ENCODE measurements around the gene CDK12.
"Not testable (repeated sequence)": the region's sequence is repeated elsewhere in the genome, so short reads cannot be mapped to it uniquely, and the experiment has no call there.

CDK12 gene

DNA sequence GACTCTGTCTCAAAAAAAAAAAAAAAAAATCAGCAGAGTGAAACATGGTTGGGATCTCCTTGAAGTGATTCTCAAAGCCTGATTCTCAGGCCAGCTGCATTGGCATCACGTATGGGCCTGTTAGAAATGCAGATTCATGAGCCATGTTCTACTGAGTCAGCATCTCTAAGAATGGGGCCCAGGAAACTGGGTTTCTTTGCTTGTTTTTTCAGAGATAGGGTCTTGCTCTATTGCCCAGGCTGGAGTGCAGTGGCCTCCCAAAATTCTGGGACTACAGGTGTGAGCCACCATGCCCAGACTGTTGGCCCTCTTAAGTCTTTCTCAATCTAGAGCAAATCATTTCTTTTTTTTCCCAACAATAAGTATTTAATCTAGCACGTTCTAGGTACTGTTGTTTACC is 47.7 kb downstream of the CDK12 start:
- DNase-seq, result no peak

DNA sequence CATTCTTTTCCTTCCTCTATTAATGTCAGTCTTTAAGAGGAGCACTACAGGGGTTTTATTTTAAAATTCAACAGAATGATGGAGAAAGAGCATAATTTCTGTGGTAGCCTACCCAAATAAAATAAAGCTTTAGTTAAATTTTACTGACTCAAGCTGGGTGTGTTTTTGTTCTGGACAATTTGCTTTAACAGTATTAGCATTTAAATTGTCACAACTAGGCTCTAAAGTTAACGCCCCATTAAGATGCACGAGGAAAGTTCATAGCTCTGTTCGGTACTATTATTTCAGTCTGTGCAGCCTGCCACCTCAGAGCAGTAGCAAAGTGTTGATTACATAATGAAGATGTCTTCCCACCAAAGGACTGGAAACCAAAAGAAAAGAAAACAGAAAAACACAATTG is 52.0 kb downstream of the CDK12 start:
- DNase-seq, result no peak

DNA sequence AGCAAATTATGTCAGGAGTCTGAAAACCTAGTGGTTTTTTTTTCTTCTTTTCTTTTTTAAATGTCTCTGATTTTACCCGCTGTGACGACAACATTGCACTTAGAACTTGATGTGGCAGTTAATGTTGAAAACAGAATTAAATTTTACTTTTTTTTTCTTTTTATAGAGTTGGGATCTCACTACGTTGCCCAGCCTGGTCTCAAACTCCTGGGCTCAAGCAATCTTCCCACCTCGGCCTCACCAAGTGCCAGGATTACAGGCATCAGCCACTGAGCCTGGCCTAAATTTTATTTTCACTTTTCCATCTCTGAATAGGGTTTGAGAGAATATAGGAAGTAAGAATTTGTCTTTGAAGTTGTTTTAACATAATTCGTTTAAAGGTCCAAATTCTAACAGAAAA is 52.6 kb downstream of the CDK12 start:
- no peak for DNase-seq

DNA sequence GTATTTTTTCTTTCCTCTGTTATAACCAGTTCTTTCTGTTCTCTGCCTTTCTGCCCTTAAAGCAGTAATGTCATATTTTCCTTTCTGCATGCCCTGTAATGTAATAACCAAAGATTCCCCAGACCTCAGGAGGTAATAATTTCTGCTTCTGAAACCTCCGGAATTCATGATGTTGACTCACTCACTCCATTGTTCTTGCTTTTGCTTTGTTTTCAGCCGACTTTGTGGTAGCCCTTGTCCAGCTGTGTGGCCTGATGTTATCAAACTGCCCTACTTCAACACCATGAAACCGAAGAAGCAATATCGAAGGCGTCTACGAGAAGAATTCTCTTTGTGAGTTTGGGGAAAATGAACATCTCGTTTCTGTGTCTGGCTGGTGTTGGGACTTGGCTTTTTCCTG is 55.9 kb downstream of the CDK12 start:
- DNase-seq, result no peak

GRCh38 chr17:39525801-39526506 is 64.7 kb downstream of the CDK12 start:
- no peak for DNase-seq

DNA sequence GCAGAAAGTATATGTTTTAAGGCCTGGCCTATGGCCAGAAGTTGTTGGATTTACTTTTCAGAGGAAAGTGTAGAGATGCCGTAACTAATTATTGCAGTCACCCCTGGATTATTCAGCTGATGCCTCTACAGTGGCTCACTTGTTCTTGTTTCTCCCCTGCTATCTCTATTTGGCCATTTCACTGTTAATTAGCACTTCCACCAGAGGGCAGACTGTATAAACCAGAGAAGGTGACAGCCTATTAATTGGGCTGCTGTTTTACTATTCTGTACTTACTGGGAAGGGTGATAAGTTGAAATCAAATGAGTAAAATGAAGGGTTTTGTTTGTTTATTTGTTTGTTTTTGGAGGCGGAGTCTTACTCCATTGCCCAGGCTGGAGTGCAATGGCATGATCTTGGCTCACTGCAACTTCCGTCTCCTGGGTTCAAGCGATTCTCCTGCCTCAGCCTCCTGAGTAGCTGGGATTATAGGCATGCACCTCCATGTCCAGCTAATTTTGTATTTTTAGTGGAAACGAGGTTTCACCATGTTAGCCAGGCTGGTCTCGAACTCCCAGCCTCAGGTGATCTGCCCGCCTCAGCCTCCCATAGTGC is 66.0 kb downstream of the CDK12 start:
- DNase-seq, result no peak

- DNase-seq, result no peak
These were observed 68.2 kb downstream of the CDK12 start for GRCh38 chr17:39529455-39529854.

- no peak for DNase-seq
These were observed 69.2 kb downstream of the CDK12 start for GRCh38 chr17:39530513-39530912.

- no peak for DNase-seq
These were observed 70.0 kb downstream of the CDK12 start for GRCh38 chr17:39531252-39531651.

GRCh38 chr17:39533891-39534290 is 72.6 kb downstream of the CDK12 start:
- no peak for DNase-seq

DNA sequence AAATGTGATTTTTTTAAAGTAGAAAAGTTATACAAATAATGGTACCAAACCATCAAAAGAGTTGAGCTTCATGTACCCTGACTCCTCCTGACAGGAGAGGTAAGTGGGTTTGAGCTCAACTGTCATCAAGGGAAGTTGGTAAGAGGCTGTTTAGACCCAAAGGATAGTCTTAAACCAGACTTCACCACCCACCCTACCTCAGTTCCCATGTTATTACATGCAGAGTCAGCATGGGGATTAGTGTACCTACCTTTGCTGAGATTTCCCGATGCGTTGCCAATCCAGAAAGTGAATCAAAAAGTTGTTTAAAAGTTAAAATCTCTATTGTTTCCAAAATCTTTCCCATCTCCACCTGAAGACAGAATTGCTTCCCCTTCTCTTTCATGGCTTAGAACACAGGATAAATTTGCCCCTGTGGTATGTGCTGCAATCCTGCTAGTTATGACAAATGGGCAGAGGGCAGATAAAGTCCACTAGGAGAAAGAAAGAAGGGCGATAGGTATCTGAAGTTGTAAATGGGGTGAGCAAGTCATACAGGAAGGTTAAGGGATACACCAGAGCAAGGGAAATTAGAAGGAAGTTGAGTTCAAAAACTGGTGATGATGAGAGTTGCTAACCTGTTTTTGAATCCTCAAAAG is 73.6 kb downstream of the CDK12 start:
- no peak for DNase-seq

DNA sequence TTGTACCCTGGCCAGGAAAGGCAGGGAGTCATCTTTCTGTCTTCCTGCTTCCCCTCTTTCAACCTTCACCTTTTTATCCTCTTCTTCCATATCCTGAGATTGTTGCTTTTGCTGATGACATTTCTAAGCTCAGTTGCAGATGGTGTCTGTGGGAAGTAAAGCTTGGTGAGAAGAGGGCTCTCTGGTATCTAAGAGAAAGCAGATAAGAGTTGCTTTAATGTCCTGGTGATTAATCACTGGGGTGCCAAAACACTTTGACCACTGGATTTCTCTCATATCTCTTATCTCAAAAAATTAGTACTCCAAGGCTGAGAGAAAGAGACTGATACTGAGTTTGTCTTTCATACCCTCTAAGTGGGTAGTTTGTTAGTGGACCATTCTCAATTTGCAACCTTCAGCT is 75.2 kb downstream of the CDK12 start:
- no peak for DNase-seq

GRCh38 chr17:39537364-39537763 is 76.1 kb downstream of the CDK12 start:
- DNase-seq, result not testable (repeated sequence)

GRCh38 chr17:39538866-39539265 is 77.6 kb downstream of the CDK12 start:
- no peak for DNase-seq

DNA sequence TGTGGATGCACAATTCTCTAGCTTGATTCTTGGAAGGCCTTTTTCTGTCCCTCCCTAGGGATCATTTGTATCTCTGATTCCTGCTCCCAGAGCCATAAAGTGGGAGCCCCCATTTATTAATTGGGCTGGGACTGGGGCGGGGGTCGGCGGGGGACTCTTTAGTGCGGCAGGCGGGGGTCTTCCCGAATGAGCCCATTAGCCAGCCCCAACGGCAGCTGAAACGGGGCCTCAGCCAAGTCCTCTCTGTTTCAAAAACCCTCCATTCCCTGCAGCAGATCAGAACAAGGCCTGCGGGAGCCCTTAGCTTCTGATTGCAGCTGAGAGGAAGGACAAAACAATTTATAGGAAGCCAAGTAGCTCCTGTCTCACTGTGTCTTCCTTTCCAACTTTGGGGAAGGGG is 79.3 kb downstream of the CDK12 start:
- DNase-seq, result no peak

- no peak for DNase-seq
These were observed 80.4 kb downstream of the CDK12 start for GRCh38 chr17:39541652-39542051.

DNA sequence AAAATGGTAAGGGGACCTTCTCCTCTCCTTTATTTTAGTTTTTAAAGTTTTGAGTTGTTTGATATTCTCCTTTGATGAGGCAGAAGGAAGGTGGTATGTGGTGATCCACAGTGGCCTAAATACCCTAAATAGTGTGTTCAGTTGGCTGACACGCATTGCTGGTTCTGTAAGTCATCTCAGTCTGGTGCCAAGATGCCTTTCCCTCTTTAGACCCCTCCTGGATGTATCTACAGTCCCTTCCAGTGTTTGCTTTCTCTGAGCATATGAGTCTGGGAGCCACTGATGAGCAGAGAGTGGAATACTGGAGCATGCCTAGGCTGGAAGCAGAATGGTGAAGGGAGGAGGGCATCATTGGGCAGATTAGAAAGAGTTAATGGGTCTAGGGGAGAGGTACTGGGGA is 81.9 kb downstream of the CDK12 start:
- DNase-seq, result no peak

DNA sequence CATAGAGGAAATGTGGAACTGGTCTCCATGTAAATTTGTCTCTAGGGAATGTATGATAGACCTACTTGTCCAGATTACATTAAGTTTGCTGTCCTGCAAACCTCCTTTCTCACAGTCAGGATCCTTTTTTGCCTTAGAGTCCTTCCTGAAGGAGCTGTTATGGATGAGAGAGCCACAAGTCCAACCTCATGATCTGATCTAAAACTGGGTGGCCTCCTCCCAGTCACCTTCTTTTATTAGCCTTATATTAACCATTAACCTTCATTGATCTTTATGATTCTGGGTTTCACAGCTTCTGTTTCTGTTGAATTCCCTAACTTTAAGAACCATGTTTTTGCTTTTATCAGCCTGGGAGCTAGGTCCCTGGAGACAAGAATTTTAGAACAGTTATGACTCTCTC is 82.4 kb downstream of the CDK12 start:
- DNase-seq, result no peak

DNA sequence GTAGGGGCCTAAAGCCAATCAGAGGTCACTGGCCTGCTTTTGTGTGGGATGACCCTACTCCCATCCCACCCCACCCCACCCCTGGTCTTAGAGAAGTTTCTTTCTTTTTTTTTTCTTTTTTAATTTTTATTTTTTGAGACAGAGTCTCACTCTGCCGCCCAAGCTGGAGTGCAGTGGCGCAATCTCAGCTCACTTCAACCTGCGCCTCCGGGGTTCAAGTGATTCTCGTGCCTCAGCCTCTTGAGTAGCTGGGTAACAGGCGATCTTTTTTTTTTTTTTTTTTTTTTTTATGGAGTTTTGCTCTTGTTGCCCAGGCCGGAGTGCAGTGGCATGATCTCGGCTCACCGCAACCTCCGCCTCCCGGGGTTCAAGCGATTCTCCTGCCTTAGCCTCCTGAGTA is 83.1 kb downstream of the CDK12 start:
- DNase-seq, result not testable (repeated sequence)

DNA sequence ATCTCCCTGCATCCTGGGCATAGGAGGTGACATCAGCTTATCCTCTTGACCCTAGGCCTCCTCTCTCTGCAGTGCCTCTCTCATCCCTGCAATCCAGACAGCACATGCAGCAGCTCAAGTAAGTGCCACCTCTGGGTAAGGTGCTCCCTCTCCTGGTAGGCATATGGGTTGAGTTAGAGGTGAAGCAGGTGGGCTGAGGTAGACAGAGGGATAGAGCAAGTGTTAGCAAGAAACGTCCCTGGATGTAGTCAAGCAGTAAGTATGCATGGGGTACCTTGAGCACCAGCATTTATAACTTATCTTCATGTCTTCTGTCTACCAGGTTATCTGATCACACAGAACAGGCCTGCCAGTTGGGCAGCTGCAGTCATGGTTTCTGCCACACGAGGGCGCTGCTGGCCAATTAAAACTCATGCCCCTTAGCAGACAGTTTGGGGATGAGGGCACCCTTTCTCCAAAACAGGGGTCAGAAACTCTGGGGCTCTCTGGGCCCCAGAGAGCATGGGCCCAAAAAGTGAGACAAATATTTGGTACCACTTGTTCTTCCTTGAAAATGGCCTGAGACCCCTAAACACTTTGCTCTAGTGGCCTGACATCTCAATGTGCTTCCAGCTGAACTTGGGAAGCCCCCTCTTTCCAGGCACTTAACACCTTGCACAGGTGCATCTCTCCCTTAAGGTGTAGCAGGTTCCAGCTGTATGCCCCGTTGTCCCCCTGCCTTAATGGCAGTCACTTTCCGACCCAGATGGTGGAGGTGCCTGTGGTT is 86.6 kb downstream of the CDK12 start:
- DNase-seq, result no peak

- DNase-seq, result no peak
These were observed 87.4 kb downstream of the CDK12 start for GRCh38 chr17:39548494-39549225.

DNA sequence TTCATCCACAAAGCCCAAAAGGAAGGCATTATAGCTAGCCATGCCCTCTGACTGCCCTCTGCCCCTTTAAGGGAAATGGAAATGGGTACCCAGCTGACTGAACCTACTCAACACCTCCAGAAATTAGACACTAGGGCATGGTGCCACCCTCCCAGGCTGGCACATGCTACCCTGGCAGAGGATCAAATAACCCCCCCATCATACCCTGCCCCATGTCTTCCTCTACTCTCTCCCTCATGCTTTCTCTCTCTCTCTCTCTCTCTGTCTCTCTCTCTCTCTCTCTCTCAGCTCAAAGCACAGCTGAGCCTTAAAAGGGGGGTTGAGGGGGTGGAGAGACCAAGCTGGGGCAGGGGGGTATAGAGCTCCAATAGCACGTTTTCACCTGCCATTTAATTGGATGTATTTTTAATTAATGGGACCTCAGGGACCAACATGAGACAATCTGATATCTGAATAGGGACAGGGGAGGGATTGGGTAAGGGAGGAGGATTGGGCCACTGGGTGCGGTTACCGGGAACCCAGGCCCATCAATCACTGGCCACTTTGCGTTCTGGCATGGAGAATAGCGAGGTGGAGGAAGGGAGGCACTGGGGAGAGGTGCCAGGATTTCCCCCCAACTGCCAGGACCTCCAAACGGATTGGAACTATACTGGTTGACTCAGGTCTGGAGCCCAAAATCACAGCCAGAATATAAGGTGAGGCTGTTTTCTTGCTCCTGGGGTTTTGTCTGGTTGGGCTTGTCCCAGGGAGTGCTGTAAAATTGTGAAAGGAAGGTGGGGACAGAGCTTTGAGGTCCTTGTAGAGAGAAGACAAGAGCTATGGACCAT is 88.7 kb downstream of the CDK12 start:
- DNase-seq, result no peak
